RWPE1 (cell line): ENCODE data around the gene MED23.

Experiments used
- CTCF ChIA-PET: fragments of 350-600 bp; sonication (Branson Sonifier 250); formaldehyde crosslinking; extraction: SDS; loops from one replicate; lab custom pipeline; 2021; lab: Yijun Ruan, JAX
- POLR2A ChIA-PET: fragments of 400-600 bp; formaldehyde crosslinking; extraction: SDS; loops from one replicate; lab custom pipeline; 2020; ENCODE audit warnings: antibody characterized with exemption; ENCODE audit not compliant: low non-redundant PET; lab: Yijun Ruan, JAX
- DNase-seq: peaks from one replicate; pipeline ENCODE4 v3.0.0; 2012; ENCODE audit warnings: low spot score
- H3K27ac ChIP-seq: fragments of 450-650 bp; 2 replicates; pipeline ENCODE4 v1.5.1; 2017
- CTCF ChIP-seq: fragments of 450-650 bp; conservative IDR thresholded peaks from 2 replicates; pipeline ENCODE4 v1.5.1; 2017; ENCODE audit warnings: low read depth, mild to moderate bottlenecking

MED23 gene

GRCh38 chr6:131654326-131654725 lies 26.3 kb upstream of the MED23 start:
- TF ChIP-seq CTCF: no peak
- CTCF ChIA-PET: no interaction called here
- DNase-seq: no peak
- POLR2A ChIA-PET: no interaction called here
- no peak overlapping the region for H3K27ac ChIP-seq

- no peak overlapping the region for H3K27ac ChIP-seq
- DNase-seq: peak; percentile 44
- TF ChIP-seq CTCF: no peak
- POLR2A ChIA-PET: interaction anchor here (0.6 kb wide), 1 partner anchor 232 kb away, joined by 3 read pairs; no protein-coding TSS in a partner anchor
- CTCF ChIA-PET: no interaction called here
Measured at GRCh38 chr6:131652472-131652871, 24.4 kb upstream of the MED23 start.

- POLR2A ChIA-PET: no interaction called here
- CTCF ChIA-PET: no interaction called here
- no peak for DNase-seq
- H3K27ac ChIP-seq: no peak overlapping the region
- TF ChIP-seq CTCF: no peak
Measured at GRCh38 chr6:131651782-131652181, 23.7 kb upstream of the MED23 start.

GRCh38 chr6:131646249-131646670 lies 18.2 kb upstream of the MED23 start:
- POLR2A ChIA-PET: no interaction called here
- no peak for TF ChIP-seq CTCF
- no peak overlapping the region for H3K27ac ChIP-seq
- no peak for DNase-seq
- CTCF ChIA-PET: no interaction called here

GRCh38 chr6:131645846-131646245 lies 17.8 kb upstream of the MED23 start:
- no peak for TF ChIP-seq CTCF
- ChIA-PET CTCF (no interaction called here), POLR2A (no interaction called here)
- H3K27ac ChIP-seq: no peak overlapping the region
- DNase-seq: no peak

GRCh38 chr6:131644921-131645320 lies 16.9 kb upstream of the MED23 start:
- TF ChIP-seq CTCF: no peak
- H3K27ac ChIP-seq: no peak overlapping the region
- CTCF ChIA-PET: no interaction called here
- POLR2A ChIA-PET: no interaction called here
- DNase-seq: no peak
